ENCODE measurements around the gene TRMT1L. TPM values are rescaled to one million over a fixed set of nuclear protein-coding genes. Genes with fewer than 3 reads are reported as not detected.

The TRMT1L gene
- total RNA-seq, 4 donors from 2014 or later, result 7.9 to 29.9 (median 15.3) TPM

GRCh38 chr1:185129708-185130107 lies 27.0 kb downstream of the TRMT1L start:
- no peak for DNase-seq
- peaks cover 0 to 100% (median 17%) of the 10 kb centered on the region in 3 donors for H3K36me3 ChIP-seq
- no peaks in the 10 kb centered on the region for H3K4me1 ChIP-seq
- peaks cover 0 to 9% (median 0%) of the 10 kb centered on the region in 3 donors for H3K9me3 ChIP-seq
- H3K27me3 ChIP-seq, result no peaks in the 10 kb centered on the region
- 79 to 89% methylated on average over 2 of the region's 2 CpGs for WGBS, 2 donors
- no peak overlapping the region for H3K27ac ChIP-seq
- intact Hi-C loops (cut with DNase I), result no loop called here
- no peak overlapping the region for H3K4me3 ChIP-seq
- TF ChIP-seq, protein P1, sequence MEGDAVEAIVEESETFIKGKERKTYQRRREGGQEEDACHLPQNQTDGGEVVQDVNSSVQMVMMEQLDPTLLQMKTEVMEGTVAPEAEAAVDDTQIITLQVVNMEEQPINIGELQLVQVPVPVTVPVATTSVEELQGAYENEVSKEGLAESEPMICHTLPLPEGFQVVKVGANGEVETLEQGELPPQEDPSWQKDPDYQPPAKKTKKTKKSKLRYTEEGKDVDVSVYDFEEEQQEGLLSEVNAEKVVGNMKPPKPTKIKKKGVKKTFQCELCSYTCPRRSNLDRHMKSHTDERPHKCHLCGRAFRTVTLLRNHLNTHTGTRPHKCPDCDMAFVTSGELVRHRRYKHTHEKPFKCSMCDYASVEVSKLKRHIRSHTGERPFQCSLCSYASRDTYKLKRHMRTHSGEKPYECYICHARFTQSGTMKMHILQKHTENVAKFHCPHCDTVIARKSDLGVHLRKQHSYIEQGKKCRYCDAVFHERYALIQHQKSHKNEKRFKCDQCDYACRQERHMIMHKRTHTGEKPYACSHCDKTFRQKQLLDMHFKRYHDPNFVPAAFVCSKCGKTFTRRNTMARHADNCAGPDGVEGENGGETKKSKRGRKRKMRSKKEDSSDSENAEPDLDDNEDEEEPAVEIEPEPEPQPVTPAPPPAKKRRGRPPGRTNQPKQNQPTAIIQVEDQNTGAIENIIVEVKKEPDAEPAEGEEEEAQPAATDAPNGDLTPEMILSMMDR (IDR thresholded peaks at IDR 0.05), result no peak
- no peak for TF ChIP-seq POLR2A (IDR thresholded peaks at IDR 0.05)

DNA sequence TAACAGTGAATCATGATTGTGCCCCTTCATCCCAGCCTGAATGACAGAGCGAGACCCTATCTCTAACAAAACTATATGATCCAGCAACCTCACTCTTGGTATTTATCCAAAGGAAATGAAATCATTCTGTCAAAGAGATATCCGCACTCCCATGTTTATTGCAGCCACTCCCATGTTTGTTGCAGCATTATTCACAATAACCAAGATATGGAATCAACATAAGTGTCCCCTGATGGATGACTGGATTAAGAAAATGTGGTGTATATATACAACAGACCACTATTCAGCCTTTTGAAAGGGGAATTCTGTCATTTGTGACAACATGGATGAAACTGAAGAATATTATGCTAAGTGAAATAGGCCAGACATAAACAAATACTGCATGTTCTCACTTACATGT lies 44.4 kb downstream of the TRMT1L start:
- TF ChIP-seq POLR2A (IDR thresholded peaks at IDR 0.05), result no peak
- TF ChIP-seq, protein P1 (IDR thresholded peaks at IDR 0.05), result no peak
- WGBS, 2 donors, result 76 to 81% methylated on average over 2 of the region's 2 CpGs
- Histone ChIP-seq H3K4me3 (no peak overlapping the region), H3K27ac (no peak overlapping the region), H3K36me3 (peaks cover 0 to 3% (median 0%) of the 10 kb centered on the region in 3 donors), H3K4me1 (no peaks in the 10 kb centered on the region), H3K9me3 (peaks cover 0 to 17% (median 12%) of the 10 kb centered on the region in 3 donors), H3K27me3 (no peaks in the 10 kb centered on the region)
- intact Hi-C loops (cut with DNase I), result no loop called here
- no peak for DNase-seq

- DNase-seq, result no peak
- intact Hi-C loops (cut with DNase I), result no loop called here
- H3K27me3 ChIP-seq, result no peaks in the 10 kb centered on the region
These were observed 44.9 kb downstream of the TRMT1L start for GRCh38 chr1:185111873-185112272.

DNA sequence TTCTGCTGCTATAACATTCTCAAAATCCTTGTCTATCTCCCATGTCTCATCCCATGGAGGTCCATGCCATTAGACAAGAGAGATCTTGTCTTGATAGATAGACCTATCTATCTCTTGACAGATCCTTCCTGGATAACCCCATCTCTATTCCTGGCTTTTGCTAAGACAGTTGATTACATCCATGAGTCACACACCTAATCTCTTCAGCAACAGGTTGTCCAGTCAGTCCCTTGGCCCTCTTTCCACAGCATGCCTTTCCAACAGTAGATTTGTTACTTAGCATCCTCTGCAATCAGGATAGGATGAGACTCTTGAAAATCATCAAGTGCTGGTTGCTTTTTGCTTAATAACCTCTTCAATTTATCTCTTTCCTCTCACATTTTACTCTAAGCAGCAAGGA lies 46.6 kb downstream of the TRMT1L start:
- H3K4me1 ChIP-seq, result no peaks in the 10 kb centered on the region
- TF ChIP-seq, protein P1 (IDR thresholded peaks at IDR 0.05), result no peak
- TF ChIP-seq POLR2A (IDR thresholded peaks at IDR 0.05), result no peak
- H3K9me3 ChIP-seq, result peaks cover 0 to 23% (median 12%) of the 10 kb centered on the region in 3 donors
- H3K36me3 ChIP-seq, result no peaks in the 10 kb centered on the region
- H3K27ac ChIP-seq, result no peak overlapping the region
- H3K27me3 ChIP-seq, result no peaks in the 10 kb centered on the region
- intact Hi-C loops (cut with DNase I), result no loop called here
- no peak for DNase-seq
- no peak overlapping the region for H3K4me3 ChIP-seq

More at GRCh38 chr1:185111873-185112272, 44.9 kb downstream of the TRMT1L start:
- H3K4me3 ChIP-seq, result no peak overlapping the region
- no peaks in the 10 kb centered on the region for H3K36me3 ChIP-seq
- TF ChIP-seq POLR2A (IDR thresholded peaks at IDR 0.05), result no peak
- TF ChIP-seq, protein P1 (IDR thresholded peaks at IDR 0.05), result no peak
- H3K4me1 ChIP-seq, result no peaks in the 10 kb centered on the region
- H3K9me3 ChIP-seq, result peaks cover 0 to 22% (median 12%) of the 10 kb centered on the region in 3 donors
- H3K27ac ChIP-seq, result no peak overlapping the region

DNA sequence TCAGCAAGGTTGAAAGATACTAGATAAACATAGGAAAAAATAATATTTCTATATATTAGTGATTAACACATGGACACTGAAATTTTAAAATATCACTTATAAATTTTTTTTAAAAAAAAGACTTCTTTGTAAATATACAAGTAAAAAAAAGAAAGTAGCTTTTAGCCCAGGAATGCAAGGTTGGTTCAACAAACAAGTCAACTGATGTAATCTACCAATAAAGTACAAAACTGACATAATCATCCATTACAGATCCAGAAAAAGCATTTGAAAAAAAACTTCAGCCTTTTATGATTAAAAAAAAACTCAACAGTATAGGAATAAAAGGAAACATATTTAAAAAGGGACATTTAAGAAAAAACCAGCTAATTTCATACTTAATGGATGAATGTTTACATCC lies 48.4 kb downstream of the TRMT1L start:
- Histone ChIP-seq H3K27ac (no peak overlapping the region), H3K4me1 (no peaks in the 10 kb centered on the region), H3K9me3 (peaks cover 0 to 23% (median 12%) of the 10 kb centered on the region in 3 donors), H3K4me3 (no peak overlapping the region), H3K27me3 (no peaks in the 10 kb centered on the region), H3K36me3 (peaks cover 0 to 7% (median 0%) of the 10 kb centered on the region in 3 donors)
- DNase-seq, result no peak
- intact Hi-C loops (cut with DNase I), result no loop called here
- TF ChIP-seq, protein P1 (IDR thresholded peaks at IDR 0.05), result no peak
- no peak for TF ChIP-seq POLR2A (IDR thresholded peaks at IDR 0.05)
